Measurements from ENCODE around the gene PTPRN2.

Gene PTPRN2

DNA sequence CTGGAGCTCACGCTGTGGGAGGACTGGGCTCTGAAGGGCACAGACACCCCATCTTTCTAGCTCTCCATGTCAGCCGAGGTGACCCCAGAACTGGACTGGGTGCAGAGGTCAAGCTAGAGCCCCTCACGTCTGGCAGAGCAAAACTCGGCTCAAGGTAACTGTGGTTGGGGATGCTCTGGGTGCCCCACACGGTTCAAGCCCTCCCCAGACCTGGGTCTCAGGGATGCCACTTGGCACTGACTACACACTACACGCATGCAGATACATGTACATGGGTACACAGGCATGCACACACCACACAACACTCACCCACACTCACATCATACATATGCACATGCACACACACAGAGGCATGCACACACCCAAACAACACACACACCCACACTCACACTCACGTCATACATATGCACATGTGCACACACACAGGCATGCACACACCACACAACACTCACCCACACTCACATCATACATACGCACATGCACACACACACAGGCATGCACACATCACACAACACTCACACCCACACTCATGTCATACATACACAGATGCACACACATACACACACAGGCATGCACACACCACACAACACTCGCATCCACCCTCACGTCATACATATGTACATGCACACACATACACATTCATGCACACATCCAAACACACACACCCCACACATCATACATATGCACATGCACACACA lies 1031.5 kb downstream of the PTPRN2 start:
- DNase-seq = no peak

DNA sequence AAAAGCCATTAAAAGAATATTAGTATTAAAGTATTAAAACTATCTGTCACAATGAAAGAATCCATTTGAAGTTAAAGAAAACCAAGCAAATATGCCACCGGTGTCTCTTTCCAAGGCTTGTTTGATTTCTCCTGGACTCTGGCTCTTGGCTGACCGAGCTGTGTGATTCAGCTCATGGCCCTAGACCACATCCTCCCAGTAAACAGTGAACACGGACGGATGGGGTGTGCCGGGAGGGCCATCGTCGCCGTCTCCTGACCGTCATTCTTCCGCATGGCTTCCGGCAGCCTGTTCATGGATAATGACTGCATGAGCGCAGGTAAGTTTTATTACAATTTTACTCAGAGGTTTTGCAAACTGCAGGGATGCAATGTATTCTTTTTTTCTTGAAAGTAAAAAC lies 1032.3 kb downstream of the PTPRN2 start:
- no peak for DNase-seq

DNA sequence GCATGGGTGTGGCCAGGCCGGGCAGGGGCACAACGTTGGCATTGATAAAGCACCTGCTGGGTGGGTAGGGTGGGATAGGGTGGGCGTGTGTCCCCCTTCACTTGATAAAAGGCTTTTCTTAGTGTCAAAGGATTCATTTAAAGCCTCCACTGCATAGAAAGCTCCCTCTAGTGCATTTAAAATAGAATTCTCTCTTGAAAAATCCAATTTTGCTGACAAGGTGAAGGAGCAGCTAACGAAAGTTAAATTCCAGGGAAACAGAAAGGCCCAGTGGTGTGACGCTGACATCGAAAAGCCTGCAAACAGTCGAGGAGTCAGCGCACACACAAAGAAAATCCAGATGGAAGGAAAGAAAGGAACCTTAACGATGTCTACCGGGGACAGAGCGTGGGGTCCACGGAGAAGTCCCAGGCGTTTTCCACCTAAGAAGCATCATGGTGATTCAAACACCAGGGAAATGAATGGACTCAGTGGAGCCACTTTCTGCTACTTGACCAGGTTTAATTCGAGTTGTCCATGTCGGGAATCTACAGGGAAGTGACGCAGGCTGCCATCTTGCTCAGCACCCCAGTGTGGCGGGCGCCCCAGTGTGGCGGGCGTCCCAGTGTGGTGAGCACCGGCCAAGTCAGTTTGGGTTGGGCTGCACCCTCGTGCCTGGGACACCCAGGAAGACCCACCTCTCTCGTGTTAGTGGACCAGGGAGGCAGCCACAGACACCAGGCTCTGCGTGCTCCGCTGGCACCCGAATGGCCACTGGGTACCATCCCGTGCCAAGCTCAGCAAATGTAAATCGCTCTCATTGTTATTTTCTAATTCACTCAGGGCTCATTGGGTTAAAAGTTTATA lies 1033.0 kb downstream of the PTPRN2 start:
- no peak for DNase-seq

DNA sequence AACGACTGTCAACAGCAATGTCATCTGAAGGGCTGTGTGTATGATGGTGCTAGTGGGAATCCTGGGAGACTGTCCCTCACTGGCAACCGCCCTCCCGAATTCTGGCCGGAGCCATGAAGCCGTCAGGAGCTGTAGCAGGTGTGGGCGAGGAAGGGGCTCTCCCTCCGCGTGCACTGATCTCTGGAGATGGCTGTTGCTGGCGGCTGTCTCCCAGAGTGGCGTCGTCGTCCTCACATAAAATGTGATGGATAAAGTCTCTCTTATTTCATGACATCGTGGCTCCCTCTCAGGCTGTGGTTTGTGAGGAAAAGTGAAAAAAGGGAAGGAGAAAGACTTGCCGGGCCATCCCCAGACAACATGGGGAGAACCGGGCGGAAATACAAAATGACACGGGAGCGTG lies 1034.4 kb downstream of the PTPRN2 start:
- no peak for DNase-seq

DNA sequence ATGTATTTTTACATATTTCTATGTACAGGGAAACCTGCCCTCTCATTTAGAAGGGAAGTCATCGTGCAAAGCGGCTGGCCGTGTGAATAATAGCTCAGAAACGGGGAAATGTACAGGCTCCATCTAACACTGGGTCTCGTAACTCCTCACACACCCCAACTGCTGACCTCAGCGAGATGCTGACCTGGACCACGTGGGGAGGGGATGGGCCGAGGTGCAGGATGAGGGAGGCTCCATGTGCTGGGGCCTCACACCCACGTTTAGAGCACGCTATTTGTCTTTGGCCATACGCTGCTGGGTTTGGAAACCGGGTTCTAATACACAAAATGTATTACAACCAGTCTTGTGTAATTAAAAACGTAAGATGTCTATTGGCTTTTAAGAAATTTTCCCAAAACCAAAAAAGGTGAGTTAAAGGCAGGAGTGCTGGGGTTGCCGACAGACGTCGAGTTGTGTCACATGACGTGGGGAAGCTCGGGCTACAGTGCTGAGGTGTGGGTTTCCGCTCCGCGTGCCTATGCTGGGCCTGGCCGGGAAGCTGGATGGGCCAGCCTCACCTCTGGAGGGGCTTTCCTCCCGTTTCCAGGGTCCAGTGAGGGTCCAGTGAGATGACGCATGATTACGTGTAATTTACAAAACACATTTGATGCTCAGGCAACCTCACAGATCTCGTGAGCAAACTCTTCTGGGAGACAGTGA lies 1035.2 kb downstream of the PTPRN2 start:
- no peak for DNase-seq

DNA sequence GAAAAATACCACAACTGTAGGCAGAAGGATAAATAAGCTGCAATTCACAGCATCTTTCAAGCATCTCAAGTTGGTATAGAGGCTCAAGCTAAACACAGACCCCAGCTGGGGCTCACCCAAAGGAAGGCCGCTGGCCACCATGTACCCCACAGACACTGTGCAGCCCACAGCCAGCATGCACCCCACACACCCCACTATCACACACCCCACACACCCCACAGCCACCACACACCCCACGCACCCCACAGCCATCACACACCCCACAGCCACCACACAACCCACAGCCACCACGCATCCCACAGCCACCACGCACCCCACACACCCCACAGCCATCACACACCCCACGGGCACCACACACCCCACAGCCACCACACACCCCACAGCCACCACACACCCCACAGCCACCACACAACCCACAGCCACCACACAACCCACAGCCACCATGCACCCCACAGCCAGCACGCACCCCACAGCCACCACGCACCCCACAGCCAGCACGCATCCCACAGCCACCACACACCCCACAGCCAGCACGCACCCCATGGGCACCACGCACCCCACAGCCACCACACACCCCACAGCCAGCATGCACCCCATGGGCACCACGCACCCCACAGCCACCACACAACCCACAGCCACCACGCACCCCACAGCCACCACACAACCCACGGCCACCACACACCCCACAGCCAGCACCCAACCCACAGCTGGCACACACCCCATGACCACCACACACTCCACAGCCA lies 1036.1 kb downstream of the PTPRN2 start:
- no peak for DNase-seq

DNA sequence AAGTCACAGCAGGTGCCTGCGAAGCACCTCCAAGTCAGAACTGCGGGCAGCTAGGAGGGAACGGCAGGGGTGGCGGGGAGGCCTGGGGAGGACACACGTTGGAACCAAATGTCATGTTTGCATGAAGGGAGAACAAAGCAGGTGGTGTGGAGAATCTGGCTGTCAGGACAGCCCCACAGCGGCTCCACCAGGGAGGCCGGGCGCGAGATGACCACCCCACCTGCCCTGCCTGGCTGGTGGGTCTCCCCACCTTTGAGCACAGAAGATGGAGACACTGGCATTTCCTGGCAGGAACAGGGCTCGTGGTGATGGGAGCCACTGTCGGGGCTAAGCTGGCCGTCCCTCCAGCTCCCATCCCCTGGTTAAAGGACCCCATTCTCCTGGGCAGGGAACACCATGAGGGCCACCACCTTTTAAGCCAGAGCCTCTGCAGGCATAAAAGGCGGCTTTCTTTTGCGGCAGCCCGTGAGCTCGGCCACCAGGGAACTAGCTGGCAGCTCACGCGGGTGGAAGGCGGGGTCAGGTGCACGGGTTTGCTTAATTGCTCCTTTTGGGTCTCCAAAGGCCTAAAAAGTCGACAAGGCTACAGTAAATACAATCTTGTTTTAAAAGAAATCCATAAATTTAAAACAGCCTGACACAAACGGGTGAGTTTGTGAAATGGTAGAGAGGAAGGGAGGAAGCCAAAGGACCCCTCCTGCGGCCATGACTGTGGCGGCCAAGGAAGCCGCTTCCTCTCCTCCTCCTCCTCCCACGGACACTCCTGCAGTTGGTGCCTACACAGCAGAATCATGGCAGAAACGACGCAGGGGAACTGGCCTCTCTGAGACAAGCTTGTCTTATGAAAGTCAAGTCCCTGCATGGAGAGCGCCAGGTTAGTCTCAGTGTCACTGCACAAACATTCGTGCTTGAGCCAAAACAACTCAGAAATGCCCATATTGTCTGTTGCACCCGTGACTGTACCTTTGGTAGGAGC lies 1037.0 kb downstream of the PTPRN2 start:
- DNase-seq = no peak

DNA sequence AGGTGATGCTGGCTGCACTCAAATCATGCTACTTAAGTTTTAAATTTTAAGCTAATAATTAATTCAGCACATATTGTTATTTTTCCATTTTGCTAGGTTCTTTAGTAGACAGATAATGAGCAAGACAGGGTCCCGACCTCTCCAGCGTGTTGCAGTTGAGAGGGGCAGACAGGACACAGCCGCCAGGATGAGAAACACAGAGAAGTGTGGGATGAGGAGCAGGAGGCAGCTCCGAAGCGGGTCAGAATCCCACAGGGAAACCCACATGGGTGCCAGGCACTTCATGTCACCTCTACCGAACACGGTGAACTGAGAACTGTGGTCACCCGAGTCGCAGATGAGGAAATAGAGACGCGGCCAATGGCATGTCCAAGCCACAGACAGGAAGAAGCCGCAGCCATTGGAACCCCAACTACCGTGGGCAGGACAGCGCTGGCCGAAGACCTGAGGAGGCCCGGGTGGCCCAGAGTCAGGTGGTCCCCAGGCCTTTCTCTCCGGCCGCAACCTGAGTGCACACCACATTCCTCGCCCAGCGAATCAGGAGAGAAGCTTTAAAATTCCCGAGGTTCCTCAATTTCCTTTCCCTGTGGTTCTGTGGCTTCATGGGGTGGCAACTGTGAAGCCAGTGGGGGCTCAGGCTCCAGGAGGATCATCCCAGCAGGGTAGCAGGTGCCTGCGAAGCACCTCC lies 1037.9 kb downstream of the PTPRN2 start:
- no peak for DNase-seq

DNA sequence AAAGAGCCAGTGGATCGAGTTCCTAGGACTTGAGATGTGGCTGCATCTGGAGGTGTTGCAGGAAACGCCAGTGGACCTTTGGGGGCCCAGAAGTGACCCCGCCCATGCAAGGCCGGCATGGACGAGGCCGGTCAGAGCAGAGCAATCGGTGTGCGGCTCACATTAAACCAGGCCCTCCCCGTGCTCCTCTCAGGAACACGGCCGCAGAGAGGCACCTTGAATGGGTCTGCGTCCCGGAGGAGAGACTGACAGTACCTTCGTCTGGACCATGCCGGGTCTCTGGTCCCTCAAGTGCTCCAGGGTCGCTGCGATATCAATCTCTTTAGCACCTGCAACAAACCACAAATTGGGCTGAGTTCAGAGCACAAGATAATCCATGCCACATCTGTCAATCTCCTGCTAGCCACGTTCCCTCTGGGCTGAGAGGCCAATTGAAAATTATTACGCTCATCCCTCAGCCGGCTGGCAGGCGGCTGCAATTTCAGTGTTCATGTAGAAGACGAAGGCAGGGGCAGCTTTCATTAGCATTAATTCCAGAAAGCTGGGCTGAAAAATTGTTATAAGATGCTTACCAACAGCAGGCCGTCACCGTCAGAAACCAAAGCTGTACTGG lies 1038.8 kb downstream of the PTPRN2 start:
- no peak for DNase-seq

DNA sequence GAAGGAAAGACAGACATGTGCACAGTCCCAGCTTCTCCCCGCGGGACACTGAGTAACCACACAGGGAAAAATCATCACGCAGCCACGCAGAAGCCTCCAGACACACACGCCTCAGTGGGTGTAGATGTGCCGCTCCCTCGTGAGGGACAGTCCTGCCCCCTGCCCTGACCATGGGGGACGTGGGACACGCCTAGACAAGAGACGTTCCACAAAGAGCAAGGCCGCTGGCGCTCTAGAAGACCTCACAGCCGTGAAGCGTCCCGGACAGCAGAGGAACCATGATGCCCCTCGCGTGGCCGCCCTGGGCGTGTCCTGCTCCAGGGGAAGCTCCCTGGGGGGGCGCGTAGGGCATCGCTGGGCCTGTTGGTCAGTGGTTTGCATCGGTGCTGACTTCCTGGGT lies 1040.0 kb downstream of the PTPRN2 start:
- no peak for DNase-seq

DNA sequence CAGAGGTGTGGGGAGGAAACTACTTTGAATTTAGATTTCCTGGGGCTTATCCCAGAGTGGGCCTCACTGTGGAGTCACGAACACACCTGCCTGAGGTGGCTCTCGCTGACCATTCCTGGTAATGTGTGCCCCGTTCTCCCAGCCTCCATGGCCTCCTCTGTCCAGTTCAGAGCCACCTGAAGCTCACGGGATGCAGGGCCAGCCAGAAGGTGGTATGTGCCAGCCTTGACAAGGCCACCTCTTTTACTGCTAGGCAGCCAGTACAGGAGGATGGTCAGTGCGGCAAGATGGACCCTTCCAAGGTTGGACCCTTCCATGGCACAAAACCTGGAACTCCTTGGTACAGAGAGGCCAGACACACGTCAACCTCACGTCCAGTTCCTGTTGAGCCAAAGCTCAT lies 1040.5 kb downstream of the PTPRN2 start:
- no peak for DNase-seq

DNA sequence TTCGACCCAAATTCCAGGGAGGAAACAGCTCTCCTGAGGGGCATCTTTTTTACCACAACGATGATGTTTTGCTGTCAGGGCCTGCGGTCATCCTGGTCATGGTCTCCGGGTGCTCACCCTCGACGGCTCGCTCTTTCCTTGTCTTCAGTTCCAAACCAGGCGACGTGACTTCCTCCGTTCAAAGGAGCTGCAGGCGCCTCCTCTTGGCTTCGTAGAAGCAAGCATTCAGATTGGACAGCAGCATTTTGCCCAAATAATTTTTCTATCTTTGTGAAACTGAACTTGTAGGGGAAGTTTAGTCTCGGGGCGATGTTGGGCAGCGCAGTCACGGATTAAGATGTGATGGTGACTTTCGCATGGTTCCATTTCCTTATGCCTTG lies 1042.0 kb downstream of the PTPRN2 start:
- no peak for DNase-seq

DNA sequence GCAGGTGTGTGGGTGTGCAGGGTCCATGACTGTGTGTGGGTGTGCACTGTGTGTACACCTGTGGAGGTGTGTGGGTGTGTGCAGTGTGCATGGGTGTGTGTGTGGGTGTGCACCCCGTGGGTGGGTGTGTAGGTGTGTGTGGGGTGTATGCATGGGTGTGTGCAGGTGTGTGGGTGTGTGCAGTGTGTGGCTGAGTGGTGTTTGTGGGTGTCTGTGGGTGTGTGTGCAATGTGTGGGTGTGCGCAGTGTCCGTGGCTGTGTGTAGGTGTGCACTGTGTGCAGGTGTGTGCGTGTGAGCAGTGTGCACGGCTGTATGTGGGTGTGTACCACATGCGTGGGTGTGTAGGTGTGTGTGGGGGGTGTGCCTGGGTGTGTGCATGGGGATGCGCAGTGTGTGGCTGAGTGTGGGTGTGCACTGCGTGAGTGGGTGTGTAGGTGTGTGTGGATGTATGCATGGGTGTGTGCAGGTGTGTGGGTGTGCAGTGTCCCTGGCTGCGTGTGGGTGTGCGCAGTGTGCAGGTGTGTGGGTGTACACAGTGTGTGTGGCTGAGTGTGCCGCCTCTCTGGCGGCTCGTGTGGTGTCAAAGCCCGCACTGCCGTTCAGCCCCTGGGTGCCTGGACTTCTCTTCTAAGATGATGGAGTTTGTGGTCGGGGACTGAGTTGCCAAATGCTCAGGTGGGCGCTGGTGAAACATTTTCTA lies 1042.5 kb downstream of the PTPRN2 start:
- no peak for DNase-seq

DNA sequence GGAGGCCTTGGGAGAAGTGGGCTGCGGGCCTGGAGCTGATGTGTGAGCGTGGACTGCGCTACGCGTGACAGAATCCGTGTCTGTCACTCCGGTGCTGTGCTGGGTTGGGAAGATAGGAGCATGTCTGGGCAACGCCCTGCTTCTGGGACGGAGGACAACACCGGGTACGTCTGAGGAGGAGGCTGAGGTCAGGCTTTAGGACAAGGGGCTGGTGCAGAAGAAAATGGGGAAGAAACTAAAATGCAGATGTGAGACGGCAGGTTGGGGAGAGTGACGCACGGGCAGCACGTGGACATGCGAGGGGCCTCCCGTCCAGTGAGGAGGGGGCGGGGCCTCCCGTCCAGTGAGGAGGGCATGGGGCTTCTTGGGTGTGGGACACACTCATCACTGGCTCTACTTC lies 1043.4 kb downstream of the PTPRN2 start:
- no peak for DNase-seq

DNA sequence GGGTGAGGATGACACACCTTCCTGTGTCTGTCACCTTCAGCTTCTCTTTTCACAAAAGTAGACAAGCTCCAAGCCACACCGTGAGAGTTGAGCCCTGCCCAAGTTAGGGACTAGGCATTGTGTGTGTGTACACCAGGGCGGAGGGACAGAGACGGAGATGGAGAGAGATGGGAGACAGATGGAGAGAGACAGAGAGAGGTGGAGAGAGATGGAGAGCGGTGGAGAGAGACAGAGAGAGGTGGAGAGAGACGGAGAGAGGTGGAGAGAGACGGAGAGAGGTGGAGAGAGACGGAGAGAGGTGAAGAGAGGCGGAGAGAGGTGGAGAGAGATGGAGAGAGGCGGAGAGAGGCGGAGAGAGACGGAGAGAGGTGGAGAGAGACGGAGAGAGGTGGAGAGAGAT lies 1043.8 kb downstream of the PTPRN2 start:
- DNase-seq = no peak

DNA sequence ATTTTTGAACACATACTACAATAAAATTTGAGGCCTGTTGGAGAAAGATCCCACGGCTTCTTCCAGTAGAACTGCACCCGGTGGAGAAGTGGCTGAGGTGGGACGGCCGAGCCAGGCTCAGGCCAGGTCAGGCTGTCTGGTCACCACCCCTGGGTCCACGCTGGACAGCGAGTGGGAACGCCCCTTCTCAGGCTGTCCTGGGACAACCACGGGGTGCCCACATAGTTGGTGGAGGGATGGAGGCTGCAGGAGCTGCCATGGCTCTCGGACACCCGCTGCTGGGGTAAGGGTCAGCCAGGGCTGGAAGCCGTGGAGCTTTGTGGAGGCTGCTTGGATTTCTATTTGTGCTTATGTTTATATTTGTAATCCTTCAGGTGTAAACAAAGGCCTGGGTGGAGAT lies 1044.3 kb downstream of the PTPRN2 start:
- no peak for DNase-seq

DNA sequence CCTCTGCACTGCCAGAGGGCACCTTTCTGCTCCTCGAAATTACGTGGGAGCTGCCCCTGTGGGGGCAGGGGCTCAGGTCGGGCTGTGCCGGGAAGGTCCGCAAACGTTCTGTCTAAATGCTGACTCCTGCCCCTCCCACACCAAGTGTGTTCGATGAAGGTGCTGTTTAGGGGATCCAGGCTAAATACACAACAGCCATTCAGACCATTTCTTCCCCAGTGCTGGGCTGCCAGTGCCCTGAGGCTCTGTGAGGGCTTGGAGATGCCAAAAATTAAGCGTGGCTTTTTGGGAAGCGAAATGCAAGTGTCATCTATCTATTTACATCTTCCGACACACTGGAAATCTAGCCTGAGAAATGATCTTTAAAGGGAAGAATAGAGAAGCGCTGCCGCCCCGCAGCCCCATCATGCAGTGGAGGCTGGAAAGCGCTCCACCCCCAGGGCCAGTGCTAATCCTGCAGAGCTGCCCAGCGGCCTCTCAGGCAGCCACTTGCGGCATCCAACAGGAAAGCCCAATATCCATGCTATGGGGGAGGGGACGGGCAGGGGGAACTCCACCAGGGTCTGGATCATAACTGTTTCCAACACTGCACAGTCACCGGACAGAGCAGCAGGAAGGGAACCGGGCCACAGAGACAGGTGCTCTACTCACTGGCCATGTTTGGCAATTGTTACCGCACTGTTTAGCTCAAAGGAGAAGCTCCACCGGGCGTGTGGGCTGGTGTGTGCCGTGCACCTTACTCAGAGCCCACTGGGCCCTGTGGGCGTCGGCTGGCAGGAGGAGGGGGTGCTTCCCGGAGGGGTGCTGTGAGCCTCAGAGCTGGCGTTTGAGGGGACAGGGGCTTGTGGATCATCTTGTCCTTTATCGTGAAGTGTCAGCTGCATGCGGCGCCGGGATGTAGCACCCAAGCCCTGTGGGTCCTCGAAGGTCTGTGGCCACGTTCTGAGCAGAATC lies 1045.3 kb downstream of the PTPRN2 start:
- no peak for DNase-seq

DNA sequence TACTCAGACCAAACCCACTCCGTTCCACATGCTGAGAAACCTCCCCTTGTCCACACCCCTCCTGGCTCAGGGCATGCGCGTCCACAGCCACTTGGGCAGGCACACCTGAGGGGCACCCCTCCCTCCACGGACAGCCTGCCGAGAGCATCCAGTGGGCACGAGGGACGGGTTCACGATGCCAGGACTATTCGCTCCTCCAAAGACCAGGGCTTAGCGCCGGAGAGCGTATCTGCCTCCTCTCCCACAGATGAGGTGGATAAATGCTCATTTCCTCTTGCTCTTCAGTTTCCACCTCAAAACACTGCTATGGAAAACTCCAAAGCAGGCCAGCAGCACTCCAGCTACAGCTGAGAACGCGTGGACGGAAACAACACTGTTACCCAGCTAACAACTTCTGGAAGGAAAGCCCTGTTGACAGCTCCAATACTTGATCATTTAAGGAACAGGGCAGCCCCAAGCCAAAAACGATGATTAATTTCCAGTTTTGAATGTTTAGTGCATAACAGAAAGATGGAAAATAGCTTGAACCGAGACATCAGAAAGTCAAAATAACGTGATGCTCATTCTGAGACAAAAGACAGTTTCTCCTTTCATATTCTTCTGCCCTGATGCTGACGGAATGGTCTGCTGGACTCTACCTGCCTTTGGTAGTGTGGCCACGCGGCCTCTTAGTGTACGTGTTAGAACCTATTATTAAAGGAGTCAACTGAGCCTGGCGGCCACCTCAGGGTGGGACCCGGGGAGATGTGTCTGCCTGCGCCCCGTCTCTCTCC lies 1046.1 kb downstream of the PTPRN2 start:
- no peak for DNase-seq
